AG09309 (cell line): ENCODE data around the gene PARVA.

ENCODE experiments used
- DNase-seq: peaks from one replicate; pipeline ENCODE4 v3.0.0-alpha.2; 2010; ENCODE audit warnings: low read depth
- H3K4me3 ChIP-seq: 2 replicates; pipeline ENCODE4 v1.5.1; 2011; ENCODE audit warnings: mild to moderate bottlenecking, low read depth, low read length, moderate library complexity; ENCODE audit not compliant: control insufficient read depth
- CTCF ChIP-seq: IDR thresholded peaks from 2 replicates; pipeline ENCODE4 v1.5.1; 2011; ENCODE audit warnings: mild to moderate bottlenecking, low read depth, low read length, inconsistent platforms; ENCODE audit not compliant: insufficient read depth, control insufficient read depth; ENCODE audit errors: missing control alignments

Gene PARVA

GRCh38 chr11:12388173-12388572, 10.8 kb downstream of the PARVA start:
- TF ChIP-seq CTCF, result no peak
- H3K4me3 ChIP-seq, result no peak overlapping the region
- no peak for DNase-seq

- no peak for DNase-seq
- no peak overlapping the region for H3K4me3 ChIP-seq
- no peak for TF ChIP-seq CTCF
These were observed 11.7 kb downstream of the PARVA start for GRCh38 chr11:12388939-12389670.

- TF ChIP-seq CTCF, result no peak
- DNase-seq, result no peak
- no peak overlapping the region for H3K4me3 ChIP-seq
These were observed 12.6 kb downstream of the PARVA start for GRCh38 chr11:12389676-12390657.

- H3K4me3 ChIP-seq, result no peak overlapping the region
- no peak for TF ChIP-seq CTCF
These were observed 13.3 kb downstream of the PARVA start for GRCh38 chr11:12390687-12391110.

GRCh38 chr11:12392672-12393071, 15.3 kb downstream of the PARVA start:
- TF ChIP-seq CTCF, result no peak
- no peak for DNase-seq
- H3K4me3 ChIP-seq, result no peak overlapping the region

More at GRCh38 chr11:12390687-12391110, 13.3 kb downstream of the PARVA start:
- DNase-seq, result no peak

GRCh38 chr11:12393691-12394090, 16.3 kb downstream of the PARVA start:
- TF ChIP-seq CTCF, result no peak
- no peak overlapping the region for H3K4me3 ChIP-seq
- no peak for DNase-seq
